SU-DHL-6 (cell line): ENCODE results near the gene IGF2BP2.

ENCODE experiments used
- H2AFZ ChIP-seq: fragments of 200-600 bp; sonication (generic); 2 replicates; pipeline ENCODE4 v1.6.1; 2014; ENCODE audit warnings: low read depth, mild to moderate bottlenecking, moderate library complexity, mixed read lengths, antibody characterized with exemption, low read length; ENCODE audit not compliant: severe bottlenecking
- H3F3A ChIP-seq: fragments of 200-600 bp; shearing (Covaris generic); 2 replicates; pipeline ENCODE4 v1.6.0; 2016; ENCODE audit warnings: antibody characterized with exemption, mild to moderate bottlenecking; ENCODE audit not compliant: insufficient read depth
- H3K27ac ChIP-seq: fragments of 200-600 bp; sonication (generic); 2 replicates; pipeline ENCODE4 v1.5.1; 2016; ENCODE audit warnings: low read depth, mild to moderate bottlenecking, low read length, moderate library complexity, mixed read lengths
- H3K27me3 ChIP-seq: fragments of 200-600 bp; sonication (generic), shearing (Covaris generic); 2 replicates; pipeline ENCODE4 v1.6.0; 2014; ENCODE audit warnings: mild to moderate bottlenecking, low read length
- H3K36me3 ChIP-seq: fragments of 200-600 bp; sonication (generic); 2 replicates; pipeline ENCODE4 v1.6.1; 2014; ENCODE audit warnings: mild to moderate bottlenecking, low read length, mixed read lengths
- H3K4me2 ChIP-seq: fragments of 300-600, 200-600 bp; shearing (Covaris generic), sonication (generic); 2 replicates; pipeline ENCODE4 v1.6.0; 2014; ENCODE audit warnings: low read length, low read depth, mild to moderate bottlenecking; ENCODE audit not compliant: poor library complexity, severe bottlenecking
- H3K4me3 ChIP-seq: fragments of 200-600 bp; sonication (generic); 2 replicates; pipeline ENCODE4 v1.5.1; 2014; ENCODE audit warnings: antibody characterized with exemption, low read length, mild to moderate bottlenecking, mixed read lengths; ENCODE audit not compliant: insufficient read depth, poor library complexity, severe bottlenecking
- H3K79me2 ChIP-seq: fragments of 200-600 bp; sonication (generic); 2 replicates; pipeline ENCODE4 v1.6.1; 2014; ENCODE audit warnings: mild to moderate bottlenecking, low read length, moderate library complexity; ENCODE audit not compliant: insufficient read depth
- H3K9ac ChIP-seq: fragments of 200-600 bp; sonication (generic); 2 replicates; pipeline ENCODE4 v1.7.0; 2014; ENCODE audit warnings: mild to moderate bottlenecking, low read length
- H3K9me2 ChIP-seq: fragments of 200-600 bp; sonication (generic); replicated peaks from 2 replicates; pipeline ENCODE4 v1.6.1; 2014; ENCODE audit warnings: low read length; ENCODE audit not compliant: insufficient read depth
- H3K9me3 ChIP-seq: fragments of 200-600 bp; sonication (generic); 2 replicates; pipeline ENCODE4 v1.6.1; 2014; ENCODE audit warnings: low read length, mixed read lengths; ENCODE audit not compliant: insufficient read depth
- H4K20me1 ChIP-seq: fragments of 200-600 bp; sonication (generic); 2 replicates; pipeline ENCODE4 v1.6.1; 2014; ENCODE audit warnings: low read depth, mild to moderate bottlenecking, antibody characterized with exemption, low read length, moderate library complexity, mixed read lengths
- CTCF ChIP-seq: fragments of 200-600 bp; sonication (generic); IDR thresholded peaks from one replicate; pipeline ENCODE4 v1.5.1; 2017; ENCODE audit warnings: antibody characterized with exemption, mild to moderate bottlenecking, low read length, moderate library complexity; ENCODE audit not compliant: insufficient read depth, poor library complexity, severe bottlenecking
- EZH2phosphoT487 ChIP-seq: fragments of 200-600 bp; sonication (generic), shearing (Covaris generic); conservative IDR thresholded peaks from 2 replicates; pipeline ENCODE4 v1.6.1; 2018; ENCODE audit warnings: mild to moderate bottlenecking, antibody characterized with exemption, low read length, moderate library complexity, mixed read lengths

The IGF2BP2 gene

GRCh38 chr3:185631508-185632206 is 193.2 kb downstream of the IGF2BP2 start:
- H3K4me3 ChIP-seq, result no peak overlapping the region
- no peaks in the 10 kb centered on the region for H3K36me3 ChIP-seq
- H3K9me2 ChIP-seq, result no peaks in the 10 kb centered on the region
- no peak overlapping the region for H2AFZ ChIP-seq
- H4K20me1 ChIP-seq, result no peaks in the 10 kb centered on the region
- no peaks in the 10 kb centered on the region for H3K9me3 ChIP-seq
- H3K27me3 ChIP-seq, result no peaks in the 10 kb centered on the region
- H3K9ac ChIP-seq, result no peak overlapping the region
- TF ChIP-seq EZH2phosphoT487 (no peak), CTCF (no peak)
- no peak overlapping the region for H3K27ac ChIP-seq
- H3K79me2 ChIP-seq, result no peaks in the 10 kb centered on the region
- H3K4me2 ChIP-seq, result no peak overlapping the region
- no peaks in the 10 kb centered on the region for H3F3A ChIP-seq

DNA sequence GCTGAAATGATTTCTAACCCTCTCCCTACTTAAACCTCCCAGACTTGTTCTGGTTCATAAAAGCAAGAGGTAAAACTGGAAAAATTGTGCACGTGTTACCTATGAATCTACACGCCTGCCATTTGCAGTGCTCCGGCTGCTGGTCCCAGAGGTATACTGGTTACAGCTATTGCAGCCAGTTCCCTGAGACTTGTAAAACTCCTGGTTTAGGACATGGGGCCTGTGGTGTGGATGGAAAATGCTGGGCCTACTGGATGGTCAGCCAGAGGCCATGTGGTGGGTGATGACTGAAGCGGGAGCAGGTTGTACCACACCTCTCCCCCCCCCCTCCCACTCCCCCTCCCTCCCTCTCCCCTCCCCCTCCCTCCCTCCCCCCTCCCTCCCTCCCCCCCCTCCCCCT is 193.7 kb downstream of the IGF2BP2 start:
- H3K27me3 ChIP-seq, result no peaks in the 10 kb centered on the region
- H3K79me2 ChIP-seq, result no peaks in the 10 kb centered on the region
- no peak overlapping the region for H3K27ac ChIP-seq
- H3K36me3 ChIP-seq, result 0 out of 2 replicates have a peak, but pooled peaks cover 1% of the 10 kb centered on the region
- no peaks in the 10 kb centered on the region for H3K9me3 ChIP-seq
- no peak overlapping the region for H3K4me3 ChIP-seq
- H4K20me1 ChIP-seq, result no peaks in the 10 kb centered on the region
- TF ChIP-seq EZH2phosphoT487 (no peak), CTCF (no peak)
- no peak overlapping the region for H3K4me2 ChIP-seq
- H3K9ac ChIP-seq, result no peak overlapping the region
- H2AFZ ChIP-seq, result no peak overlapping the region
- no peaks in the 10 kb centered on the region for H3K9me2 ChIP-seq
- no peaks in the 10 kb centered on the region for H3F3A ChIP-seq

DNA sequence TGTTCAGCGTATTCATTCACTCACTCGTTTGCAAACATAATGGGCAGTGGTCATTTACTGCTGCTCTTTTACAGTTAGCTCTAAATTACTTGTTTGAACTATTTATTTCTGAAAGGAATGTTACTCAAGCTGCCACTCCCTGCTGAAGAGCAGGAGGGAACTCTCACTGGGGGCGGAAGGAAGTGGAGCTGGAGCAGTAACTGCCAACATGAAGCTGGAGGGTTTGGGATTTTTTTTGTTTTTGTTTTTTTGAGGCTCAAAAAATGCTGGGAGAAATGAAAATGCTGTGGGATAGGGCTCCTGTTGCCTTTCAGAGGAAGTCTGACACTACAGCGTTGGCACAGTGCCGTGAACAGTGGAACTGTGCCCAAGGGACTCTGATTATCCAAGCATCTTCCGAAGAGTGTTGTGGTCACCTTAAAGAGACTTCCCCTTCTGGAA is 194.6 kb downstream of the IGF2BP2 start:
- Histone ChIP-seq H3K79me2 (no peaks in the 10 kb centered on the region), H3K36me3 (0 out of 2 replicates have a peak, but pooled peaks cover 3% of the 10 kb centered on the region), H3K9ac (no peak overlapping the region), H3K27me3 (no peaks in the 10 kb centered on the region), H3K9me2 (no peaks in the 10 kb centered on the region), H3K27ac (no peak overlapping the region), H3K9me3 (no peaks in the 10 kb centered on the region), H3K4me2 (no peak overlapping the region), H4K20me1 (no peaks in the 10 kb centered on the region), H3F3A (no peaks in the 10 kb centered on the region), H3K4me3 (no peak overlapping the region), H2AFZ (no peak overlapping the region)
- TF ChIP-seq CTCF, result no peak
- no peak for TF ChIP-seq EZH2phosphoT487
